Left kidney (tissue), 2 donors: ENCODE measurements around the gene MAMDC2. TPM values are rescaled to one million over a fixed set of nuclear protein-coding genes. Genes with fewer than 3 reads are reported as not detected.
"Not testable (repeated sequence)": the region's sequence is repeated elsewhere in the genome, so short reads cannot be mapped to it uniquely, and the experiment has no call there.

Experiments used
- DNase-seq: peaks from one replicate; pipeline ENCODE4 v3.0.0-alpha.2; 2013
- polyA plus RNA-seq: library from polyadenylated mRNA; unstranded; fragments of 120-200 nt; gene quantifications from one replicate; pipeline ENCODE4 v1.2.1, GENCODE V29; 2013; ENCODE audit not compliant: insufficient read length

Gene MAMDC2
- polyA plus RNA-seq, 1 donor = 7.0 TPM

DNA sequence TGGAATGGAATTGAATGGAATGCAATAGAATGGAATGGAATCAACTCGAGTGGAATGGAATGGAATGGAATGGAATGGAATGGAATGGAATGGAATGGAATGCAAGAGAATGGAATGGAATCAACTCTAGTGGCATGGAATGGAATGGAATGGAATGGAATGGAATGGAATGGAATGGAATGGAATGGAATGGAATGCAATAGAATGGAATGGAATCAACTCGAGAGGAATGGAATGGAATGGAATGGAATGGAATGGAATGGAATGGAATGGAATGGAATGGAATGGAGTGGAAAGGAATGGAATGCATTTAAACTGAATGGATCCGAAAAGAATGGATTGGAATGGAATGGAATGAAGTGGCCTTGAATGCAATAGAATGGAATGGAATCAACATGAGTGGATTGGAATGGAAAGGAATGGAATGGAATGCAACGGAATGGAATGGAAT, 5.5 kb upstream of the MAMDC2 start:
- not testable (repeated sequence) for DNase-seq

DNA sequence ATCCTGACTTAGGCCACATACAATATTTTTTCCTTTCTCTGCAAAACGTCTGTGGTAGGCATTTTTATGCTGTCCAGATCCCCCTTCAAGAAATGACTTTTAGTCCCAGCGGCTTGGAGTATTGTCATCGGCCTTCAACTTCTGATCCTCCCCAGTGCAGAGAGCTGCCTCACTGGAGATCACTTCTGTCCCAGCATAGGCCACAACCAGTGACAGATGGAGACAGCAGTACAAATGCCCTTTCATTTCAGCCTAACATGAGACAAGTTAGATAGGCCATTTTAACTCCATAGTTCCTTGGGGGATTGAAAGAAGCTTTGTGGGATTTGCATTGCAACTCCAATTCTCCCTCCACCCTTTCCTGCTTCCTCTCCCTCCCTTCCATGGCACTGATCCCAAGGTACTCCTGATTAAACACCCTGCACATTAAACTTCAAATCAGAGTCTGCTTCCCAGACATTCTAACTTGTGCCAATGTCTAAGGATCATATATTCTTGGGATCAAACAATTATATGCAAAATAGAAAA, 3.2 kb upstream of the MAMDC2 start:
- DNase-seq = no peak

DNA sequence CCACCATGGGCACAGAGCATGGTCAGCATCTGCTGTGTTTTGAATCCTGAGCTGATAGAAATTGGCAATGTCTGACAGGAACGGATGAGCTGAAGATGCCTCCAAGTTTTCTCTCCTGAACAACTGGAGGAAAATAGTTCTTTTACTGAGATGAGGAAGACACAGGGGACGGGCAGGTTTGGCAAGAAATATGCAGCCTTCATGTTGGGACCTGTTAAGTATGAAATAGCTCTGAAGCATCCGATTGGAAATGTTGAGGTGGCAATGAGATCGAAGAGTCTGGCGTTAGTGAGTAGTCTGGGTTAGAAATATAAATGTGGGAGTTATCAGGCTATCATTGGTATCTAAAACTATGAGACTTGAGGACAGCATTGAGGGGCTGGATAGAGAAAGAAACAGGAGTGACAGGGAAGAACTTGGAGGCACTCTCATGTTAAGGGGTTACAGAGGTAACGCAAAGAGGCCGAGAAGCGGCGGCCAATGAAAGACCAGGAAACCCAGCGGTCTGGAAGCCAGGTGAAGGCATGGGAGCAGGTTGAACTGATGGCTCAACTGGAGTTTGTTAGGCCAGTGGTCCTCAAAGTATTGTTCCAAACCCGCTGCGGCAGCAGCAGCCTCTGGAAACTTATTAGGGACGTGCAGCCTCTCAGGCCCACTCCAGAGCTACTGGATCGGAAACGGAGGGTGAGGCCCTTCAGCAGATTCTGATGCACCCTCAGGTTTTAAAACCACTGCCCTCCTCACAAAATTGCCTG, 1.0 kb upstream of the MAMDC2 start:
- no peak for DNase-seq

DNA sequence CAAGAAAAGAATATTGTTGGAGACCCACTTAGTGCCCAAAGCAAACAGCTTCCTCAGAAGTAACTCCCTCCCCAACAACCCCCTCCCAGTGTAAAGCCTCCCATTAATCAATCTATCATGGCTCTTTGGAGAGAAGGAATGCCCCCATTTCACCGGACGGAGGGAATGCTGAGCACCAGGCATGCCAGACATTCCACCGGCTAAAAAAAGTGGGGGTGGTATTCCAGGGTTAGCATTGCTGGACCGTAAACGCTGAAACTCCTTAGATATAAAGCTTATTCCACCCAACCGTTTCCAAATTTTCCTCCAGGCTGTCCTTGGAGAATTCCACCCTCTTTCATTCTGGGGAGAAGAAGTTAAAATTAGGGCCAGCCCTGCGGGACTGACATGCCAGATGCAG, 363 bp upstream of the MAMDC2 start:
- no peak for DNase-seq

DNA sequence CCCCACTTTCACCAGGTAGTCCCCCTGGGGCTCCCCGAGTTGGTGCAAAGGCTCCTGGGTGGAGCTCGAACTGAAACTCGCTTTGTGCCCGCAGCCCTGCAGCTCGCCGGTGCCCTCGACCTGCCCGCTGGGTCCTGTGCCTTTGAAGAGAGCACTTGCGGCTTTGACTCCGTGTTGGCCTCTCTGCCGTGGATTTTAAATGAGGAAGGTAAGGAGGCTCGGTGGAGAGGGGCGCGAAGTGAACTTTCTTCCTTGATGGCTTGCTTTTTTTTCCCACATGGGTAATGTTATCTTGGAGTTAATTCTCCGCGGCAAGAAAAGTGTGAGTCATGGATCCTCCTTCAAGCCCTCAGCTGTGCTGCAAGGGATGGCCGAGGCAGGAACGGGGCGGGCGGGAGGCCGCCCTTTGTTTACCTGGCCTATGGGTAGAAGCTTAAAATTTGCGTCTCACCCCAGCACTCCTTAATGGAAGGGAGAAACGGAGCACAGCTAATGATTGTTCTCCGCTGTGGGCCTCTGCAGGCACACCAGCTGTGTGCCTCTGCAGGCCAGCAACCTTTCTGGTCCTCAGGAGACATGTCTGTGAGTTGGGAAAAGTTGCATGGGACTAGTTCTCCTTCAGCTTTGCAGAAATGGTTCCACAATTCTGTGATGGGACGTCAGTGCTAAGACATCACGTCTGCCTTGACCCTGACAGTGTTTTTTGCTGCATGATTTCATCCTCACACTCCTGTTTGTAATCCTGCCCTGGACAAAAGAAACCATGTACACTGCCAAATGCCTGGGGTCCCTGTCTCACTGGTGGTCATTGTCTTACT, 1.1 kb downstream of the MAMDC2 start:
- DNase-seq = no peak

DNA sequence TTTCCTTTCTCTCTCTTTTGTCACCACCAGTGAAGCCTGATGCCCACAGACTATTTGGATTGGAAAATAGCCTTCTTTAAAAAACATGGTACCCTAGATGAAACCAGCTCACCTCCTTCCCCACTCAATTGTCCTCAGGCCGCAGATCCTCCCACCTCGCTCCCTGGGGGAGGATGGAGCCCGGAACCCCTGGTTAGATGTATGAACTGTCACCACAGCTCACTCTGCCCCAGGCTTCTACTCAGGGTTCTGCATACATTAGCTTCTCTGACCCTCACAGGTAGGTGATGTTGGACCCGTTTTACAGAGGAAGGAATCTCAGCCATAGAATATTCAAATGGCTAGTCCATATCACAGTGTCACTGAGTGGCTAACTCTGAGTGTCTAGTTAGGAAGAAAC, 1.8 kb downstream of the MAMDC2 start:
- DNase-seq = no peak

DNA sequence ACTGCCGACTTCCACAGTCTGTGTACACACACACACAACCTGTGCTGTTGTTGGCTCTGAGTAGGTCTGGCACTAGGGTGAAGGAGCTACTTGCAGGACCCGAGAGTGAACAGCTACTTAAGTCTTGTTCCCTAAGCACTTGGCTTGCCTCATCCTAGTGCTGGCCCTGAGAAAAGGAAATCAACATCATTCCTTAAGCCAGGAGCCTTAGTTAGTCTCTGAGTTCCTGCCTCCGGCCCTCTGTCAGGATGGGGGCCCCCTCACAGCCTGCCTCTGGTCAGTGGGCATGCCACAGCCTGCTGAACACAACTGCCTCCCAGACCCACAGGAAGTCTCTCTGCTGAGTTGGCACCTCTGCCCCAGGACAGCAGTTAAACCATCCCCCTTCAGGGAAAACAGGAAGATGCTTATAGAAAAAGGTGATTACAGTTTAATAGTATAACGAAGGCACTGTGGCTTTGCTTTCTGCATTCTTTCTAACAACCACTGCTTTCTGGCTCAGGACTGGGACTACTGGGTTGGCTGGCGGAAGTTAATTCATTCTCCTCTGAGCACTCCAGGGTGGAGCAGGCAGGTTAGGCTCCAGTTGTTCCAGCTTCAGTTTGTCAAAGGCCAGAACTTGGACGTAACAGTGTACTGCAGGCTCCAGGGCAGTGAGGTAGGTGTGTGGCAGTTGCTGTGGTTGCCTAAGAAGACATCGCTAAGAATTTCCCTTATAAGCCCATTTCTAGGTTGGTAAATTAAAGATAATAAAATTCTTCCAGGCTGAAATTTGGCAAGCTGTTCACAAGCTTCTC, 2.8 kb downstream of the MAMDC2 start:
- no peak for DNase-seq

DNA sequence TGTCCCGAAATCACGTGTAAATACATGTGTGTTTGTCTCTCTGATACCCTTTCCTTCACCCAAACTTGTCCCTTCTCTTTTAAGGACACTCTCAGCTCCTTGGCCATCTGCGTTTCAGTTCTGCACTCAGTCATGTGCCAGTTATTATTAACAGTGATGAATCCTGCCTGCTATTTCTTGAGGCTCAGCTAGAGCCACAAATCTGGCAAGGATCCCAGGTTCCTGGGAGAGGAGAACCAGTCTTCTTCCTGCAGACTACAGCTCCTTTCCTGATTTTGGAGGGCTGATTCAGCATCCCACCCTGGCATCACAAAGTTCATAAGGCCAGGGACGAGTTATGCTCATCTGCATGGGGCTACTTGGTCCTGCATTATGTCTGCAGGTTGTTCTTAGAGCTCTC, 5.6 kb downstream of the MAMDC2 start:
- DNase-seq = no peak

DNA sequence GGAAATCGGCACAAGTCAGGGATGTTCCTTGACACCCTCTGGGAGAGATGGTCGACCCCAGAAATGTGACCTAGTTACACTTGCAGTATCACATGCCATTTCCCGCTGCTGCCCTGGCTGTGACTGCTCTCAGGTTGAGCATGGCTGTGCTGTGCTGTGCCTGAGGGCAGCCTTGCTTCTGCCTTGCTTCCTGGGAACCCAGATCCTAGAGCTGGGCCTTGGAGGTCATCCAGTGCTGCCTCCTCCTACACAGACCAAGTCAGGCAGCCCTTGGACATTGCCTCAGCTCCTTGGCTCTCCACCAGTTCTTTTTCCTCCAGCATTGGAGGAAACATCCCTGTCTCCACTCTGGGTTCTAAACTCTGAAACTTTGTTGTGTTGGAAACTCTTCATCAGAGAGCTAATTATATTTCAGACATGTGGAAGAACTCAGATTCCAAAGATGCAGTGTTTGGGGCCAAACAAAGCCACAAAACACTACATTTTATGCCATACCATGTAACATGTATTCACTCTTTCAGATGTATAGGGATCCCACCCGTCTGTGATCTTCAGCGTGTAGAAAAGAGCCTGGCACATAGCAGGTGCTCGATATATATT, 6.1 kb downstream of the MAMDC2 start:
- no peak for DNase-seq

DNA sequence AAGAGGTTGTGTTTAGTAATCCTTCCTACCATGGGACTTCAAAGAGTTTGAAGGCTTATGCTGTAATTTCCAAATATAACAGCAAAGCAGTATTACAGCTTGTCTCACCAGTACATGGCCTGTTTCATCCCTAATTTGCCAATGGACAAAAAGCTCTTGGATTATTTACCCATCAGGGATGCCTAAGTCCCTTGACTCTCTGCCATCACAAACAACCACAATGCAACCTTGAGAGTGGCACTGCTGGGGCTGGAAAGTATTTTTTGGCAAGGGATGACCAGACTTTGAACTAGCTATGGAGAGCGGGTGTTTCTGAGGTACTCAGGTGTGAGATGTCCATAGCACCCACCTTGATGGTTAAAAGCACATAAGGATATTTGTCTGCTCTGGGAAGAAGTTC, 9.1 kb downstream of the MAMDC2 start:
- DNase-seq = no peak

DNA sequence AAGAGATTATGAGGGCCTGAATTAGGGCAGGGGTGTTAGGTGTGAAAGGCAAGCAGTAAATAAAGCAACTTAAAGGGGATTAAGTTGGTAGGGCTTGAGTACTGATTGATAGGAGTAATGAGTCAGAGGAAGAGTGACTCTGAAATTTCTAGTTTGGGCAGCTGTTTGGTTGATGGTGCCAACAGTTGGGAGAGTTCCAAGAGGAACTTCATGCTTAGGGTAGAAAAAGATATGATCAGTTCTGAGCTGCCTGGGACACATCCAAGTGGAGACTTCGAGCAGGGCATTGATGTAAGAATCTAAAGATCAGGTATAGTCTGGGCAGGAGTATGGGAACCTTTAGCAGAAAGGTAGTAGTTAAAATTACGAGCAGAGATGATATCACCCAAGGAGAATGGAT, 10.2 kb downstream of the MAMDC2 start:
- no peak for DNase-seq

DNA sequence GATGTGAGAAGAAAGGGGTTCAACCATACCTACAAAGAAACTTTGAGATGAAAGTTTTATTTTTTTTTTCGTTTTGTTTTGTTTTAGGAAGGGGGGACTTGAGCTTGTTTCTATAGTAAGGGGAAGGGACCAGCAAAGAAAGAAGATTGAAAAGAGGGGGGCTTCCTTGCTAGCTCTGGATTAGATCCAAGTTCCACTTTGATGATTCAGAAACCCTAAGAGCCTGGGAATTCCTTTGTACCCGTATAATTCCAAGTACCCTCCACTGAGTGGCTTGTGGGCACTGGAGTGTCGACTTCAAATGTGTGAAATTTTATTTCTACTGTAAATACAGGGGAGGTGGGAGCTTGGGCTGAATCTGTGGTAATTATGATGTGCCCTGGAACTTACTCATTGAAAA, 10.9 kb downstream of the MAMDC2 start:
- no peak for DNase-seq

DNA sequence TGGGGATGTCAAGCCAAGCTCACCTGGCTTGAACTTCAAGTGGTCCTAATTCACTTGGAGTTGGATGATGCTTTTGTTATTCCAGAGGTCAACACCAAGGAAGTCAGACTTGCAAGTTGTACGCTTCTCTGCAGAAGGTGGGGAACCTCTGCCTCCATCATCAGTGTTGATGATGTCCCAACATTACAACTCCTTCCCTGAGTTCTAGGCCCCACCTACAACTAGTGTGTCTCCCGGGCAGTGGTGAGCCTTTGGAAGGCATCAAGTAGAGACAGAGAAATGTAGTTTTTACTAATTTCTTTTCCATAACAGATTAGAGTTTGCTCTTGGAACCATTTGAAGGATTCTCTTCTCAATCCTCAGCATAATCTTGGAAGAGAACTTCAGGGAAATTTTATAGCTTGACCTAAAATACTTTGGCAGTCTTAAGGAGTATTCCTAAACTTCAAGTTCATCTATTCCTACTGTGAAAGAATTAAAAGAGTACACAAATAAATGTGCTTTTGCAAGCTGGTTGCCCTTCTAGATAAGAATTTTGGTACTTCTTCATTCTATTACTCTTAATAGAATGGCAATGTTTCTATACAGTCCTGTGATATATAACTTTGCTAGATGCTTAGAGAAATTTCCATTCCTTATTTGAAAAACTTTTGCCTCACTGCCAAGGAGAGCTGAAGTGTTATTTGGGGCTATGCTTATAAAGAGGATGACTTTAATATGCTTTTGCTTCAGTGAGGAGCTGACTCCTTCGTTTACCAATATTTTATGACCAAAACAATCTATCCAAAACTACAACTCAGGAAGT, 12.0 kb downstream of the MAMDC2 start:
- DNase-seq = no peak

DNA sequence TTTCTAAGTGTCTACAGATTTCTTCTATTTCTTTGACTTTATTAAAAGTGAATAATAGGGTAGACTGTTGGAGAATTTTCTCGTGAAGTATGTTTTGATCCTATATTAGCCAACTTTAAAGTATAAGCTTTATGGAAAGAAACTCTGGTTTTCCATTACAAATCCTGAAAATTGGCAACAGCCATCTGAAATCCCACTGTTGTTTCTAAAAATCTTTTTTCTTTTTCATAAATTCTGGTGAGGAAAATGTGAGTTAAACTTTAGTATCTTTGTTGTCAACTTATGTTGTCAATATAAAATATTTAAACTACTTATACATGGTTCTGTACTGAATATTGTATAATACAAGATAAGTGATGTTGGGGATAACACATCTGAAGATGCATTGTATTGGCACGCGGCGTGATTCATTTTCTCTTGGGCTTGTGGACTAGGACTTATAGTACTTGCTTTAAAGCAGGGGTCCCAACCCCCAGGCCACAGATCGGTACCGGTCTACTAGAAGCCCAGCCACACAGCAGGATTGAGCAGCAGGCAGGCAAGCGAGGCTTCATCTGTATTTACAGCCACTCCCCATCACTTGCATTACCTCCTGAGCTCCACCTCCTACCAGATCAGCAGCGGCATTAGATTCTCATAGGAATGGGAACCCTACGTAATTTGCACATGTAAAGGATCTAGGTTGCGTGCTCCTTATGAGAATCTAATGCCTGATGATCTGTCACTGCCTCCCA, 12.7 kb downstream of the MAMDC2 start:
- no peak for DNase-seq

DNA sequence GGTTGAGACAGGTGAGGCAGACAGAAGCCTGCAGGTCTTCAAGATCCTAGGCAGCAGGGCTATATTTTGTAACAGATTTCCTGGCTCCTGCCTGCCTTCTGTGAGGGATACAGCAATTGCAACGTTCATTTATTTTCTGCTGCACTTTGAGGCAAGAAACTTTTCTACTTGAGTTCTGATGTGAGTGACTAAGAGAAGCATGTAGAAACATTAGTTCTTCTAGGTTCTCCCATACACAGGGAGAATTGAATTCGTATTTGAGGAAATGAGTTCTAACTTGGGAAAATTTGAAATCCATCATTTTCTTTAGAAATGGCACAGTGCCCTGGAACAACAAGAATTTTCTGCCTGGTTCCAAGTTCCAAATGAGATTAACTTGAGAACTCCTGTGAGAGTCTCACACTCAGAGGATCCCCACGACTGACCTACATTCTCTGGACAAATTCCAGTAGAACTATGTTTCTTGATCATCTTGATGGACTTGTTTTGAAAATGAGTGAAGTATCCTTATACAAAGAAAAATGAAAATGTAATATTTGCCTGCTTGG, 15.0 kb downstream of the MAMDC2 start:
- DNase-seq = no peak

DNA sequence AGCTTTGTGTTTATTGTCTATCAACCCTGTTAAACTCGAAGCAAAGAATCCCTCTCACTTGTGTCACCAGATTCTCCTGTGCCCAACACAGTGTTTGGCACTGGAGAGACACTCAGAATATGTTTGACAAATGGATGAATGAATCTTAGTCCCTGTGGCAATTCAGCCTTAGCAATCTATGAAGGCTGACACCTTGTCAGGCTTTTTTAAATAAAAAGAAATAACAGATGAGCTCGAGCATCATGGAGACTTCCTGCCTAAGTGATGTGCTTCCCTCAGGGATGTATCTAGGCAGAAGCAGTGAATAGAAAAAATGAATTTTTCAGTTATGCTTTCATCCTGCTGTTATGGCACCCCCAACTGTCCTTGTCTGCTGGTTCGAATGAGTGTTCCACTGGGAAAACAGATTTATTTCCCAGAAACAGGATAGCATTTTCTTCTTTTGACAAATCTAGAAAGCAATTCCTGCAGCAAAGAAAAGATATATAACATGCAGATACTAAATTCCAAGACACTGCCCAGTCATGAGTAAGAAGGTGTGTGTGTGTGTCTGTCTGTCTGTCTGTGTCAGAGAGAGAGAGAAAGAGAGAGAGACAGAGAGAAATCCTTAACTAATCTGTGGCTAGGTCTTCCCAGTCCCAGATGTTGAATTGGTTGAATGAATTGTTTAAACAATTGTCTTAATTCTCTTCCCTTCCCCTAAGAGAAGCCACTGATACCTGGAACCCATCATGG, 16.7 kb downstream of the MAMDC2 start:
- DNase-seq = no peak

DNA sequence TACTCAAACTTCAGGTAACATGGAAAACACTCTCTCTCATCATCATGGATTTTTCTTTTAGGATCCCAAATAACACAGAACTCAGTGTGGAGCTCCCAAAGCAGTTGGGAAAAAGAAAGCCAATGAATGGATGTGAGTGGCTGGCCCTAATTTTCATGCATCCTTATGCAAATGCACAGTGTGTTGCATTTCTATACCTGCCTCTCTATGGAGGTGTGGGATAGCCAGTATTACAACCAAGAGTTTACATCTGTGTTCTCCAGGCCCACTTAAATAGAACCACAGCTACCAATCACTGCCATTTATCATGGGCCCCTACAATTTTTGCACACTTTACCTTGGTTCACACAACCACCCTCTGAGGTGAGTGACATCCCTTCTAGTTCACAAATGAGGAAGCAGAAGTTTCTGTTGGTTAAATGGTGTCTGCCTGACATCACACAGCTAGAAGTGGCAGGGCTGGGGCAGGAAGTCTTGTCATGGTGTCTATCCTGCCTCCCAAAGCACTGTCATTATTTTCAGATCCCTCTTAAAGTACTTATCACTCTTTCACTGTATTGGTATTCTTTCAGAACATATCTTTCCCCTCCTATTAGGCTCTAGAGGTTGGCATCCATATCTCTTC, 17.3 kb downstream of the MAMDC2 start:
- no peak for DNase-seq

DNA sequence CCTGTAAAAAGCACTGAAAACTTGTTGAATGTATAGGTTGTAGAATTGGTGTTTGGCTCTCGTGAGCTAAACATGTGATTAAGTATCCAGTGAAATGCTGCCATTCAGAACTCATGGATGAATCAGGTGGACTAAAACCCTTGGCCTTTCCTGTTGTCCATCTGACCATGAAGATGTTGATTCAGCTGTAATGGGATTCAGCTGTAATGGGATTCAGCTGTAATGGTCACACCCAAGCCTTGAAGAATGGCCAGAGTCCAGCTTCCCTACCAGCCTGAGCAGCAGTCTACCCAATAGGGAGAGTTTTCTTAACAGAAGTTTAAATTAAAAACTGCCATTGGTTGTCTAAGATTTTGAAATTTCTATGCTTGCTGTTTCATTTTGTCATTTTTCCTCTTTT, 18.1 kb downstream of the MAMDC2 start:
- DNase-seq = no peak

DNA sequence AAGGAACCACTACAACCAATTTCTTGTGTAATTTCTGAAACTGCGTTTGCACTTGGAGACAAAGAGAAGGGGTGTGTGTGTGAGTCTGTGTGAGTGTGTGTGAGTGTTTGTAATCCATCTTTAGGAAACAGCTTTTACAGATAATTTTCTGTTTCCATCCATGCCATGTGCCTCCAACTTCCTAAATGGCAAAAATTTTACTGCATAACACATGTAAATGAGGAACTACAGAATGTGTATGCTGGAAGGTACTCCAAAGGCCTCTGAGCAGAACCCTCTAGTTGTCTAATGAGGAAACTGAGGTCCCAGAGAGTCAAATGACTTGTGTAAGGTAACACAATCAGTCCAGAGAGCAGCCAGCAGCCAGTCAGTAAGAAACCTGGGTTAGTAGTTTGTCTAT, 20.8 kb downstream of the MAMDC2 start:
- no peak for DNase-seq
